HepG2 (cell line): ENCODE data around the gene IL6R. TPM values are rescaled to one million over a fixed set of nuclear protein-coding genes. Genes with fewer than 3 reads are reported as not detected.

Experiments used
- ARID4A ChIP-seq: sonication (generic); formaldehyde crosslinking; IDR thresholded peaks from 2 replicates; pipeline ENCODE4 v1.5.0; 2020; ENCODE audit warnings: mild to moderate bottlenecking, missing genetic modification reagents, borderline replicate concordance
- ATRX ChIP-seq: sonication (generic); formaldehyde crosslinking; IDR thresholded peaks from 2 replicates; pipeline ENCODE4 v1.4.0; 2020; ENCODE audit warnings: missing genetic modification reagents, borderline replicate concordance
- BORCS8-MEF2B ChIP-seq: sonication (generic); formaldehyde crosslinking; IDR thresholded peaks from 2 replicates; pipeline ENCODE4 v1.8.0; 2022; ENCODE audit warnings: mild to moderate bottlenecking, missing genetic modification reagents
- CENPBD1 ChIP-seq: sonication (generic); formaldehyde crosslinking; IDR thresholded peaks from 2 replicates; pipeline ENCODE4 v1.8.0; 2022; ENCODE audit warnings: missing genetic modification reagents, low read depth, mild to moderate bottlenecking, borderline replicate concordance
- ERF ChIP-seq: IDR thresholded peaks from 2 replicates; pipeline ENCODE4 v1.6.1; 2018; ENCODE audit warnings: missing biosample characterization, missing genetic modification reagents
- GATAD2A ChIP-seq: IDR thresholded peaks from 2 replicates; pipeline ENCODE4 v1.6.1; 2016
- MAF1 ChIP-seq: sonication (generic); formaldehyde crosslinking; IDR thresholded peaks from 2 replicates; pipeline ENCODE4 v1.5.0; 2020; ENCODE audit warnings: missing genetic modification reagents, borderline replicate concordance
- MAFK ChIP-seq, 2 experiments: IDR thresholded peaks in 1 of 2; conservative IDR thresholded peaks in 1 of 2; 2 replicates each; pipeline ENCODE4 v1.6.1; 2011; ENCODE audit warnings: improper control_type of control experiment in 2 of 2, low read length in 2 of 2
- ZBTB8A ChIP-seq: sonication (generic); formaldehyde crosslinking; IDR thresholded peaks from 2 replicates; pipeline ENCODE4 v1.4.0; 2020; ENCODE audit warnings: mild to moderate bottlenecking, low read depth, missing genetic modification reagents, borderline replicate concordance
- ZNF318 ChIP-seq: sonication (generic); formaldehyde crosslinking; IDR thresholded peaks from 2 replicates; pipeline ENCODE4 v1.4.0; 2020; ENCODE audit warnings: mild to moderate bottlenecking, missing genetic modification reagents
- ZNF552 ChIP-seq: sonication (generic); formaldehyde crosslinking; IDR thresholded peaks from 2 replicates; pipeline ENCODE4 v1.9.0; 2022; ENCODE audit warnings: missing genetic modification reagents, mild to moderate bottlenecking, borderline replicate concordance
- ZNF580 ChIP-seq: IDR thresholded peaks from 2 replicates; pipeline ENCODE4 v1.6.1; 2016; ENCODE audit warnings: low read depth, borderline replicate concordance
- ZNF780A ChIP-seq: sonication (generic); formaldehyde crosslinking; IDR thresholded peaks from 2 replicates; pipeline ENCODE4 v1.8.0; 2022; ENCODE audit warnings: mild to moderate bottlenecking, missing genetic modification reagents, moderate library complexity
- polyA plus RNA-seq, 8 experiments: library from polyadenylated mRNA; depleted of rRNA in 3 of 8; stranded (reverse) in 7 of 8; unstranded in 1 of 8; fragments of >200 nt; fragmentation: Illumina TruSeq in 4 of 8; extraction: Trizol in 4 of 8; gene quantifications; 2 replicates each; pipeline versions ENCODE4 v1.2.1 to v1.2.3, GENCODE V29; 2011 to 2016; ENCODE audit warnings: low read depth in 4 of 8, missing spikeins in 1 of 8, mixed read lengths in 1 of 8; ENCODE audit not compliant: insufficient read depth in 1 of 8
- total RNA-seq, 5 experiments: library from RNA; depleted of rRNA; stranded (reverse); fragments of >200 nt; fragmentation: Illumina TruSeq; extraction: Trizol; gene quantifications; 2 replicates each; pipeline ENCODE4 v1.2.3, GENCODE V29; 2016; ENCODE audit warnings: low read depth in 1 of 5
- TF ChIP-seq, protein P1 (sequence below): sonication (generic); formaldehyde crosslinking; IDR thresholded peaks from 2 replicates; pipeline ENCODE4 v1.5.0; 2020; ENCODE audit warnings: mild to moderate bottlenecking, low read depth, missing genetic modification reagents, borderline replicate concordance

The IL6R gene
- total and polyA plus RNA-seq, 2 of the 13 experiments (the other 11 are each of a cell fraction or from before 2014, with no cell fraction given) = 5.0 to 24.5 TPM

- TF ChIP-seq CENPBD1 (no peak), ZBTB8A (CRISPR knock-in tag) (no peak), ZNF318 (CRISPR knock-in tag) (no peak), MAF1 (no peak), ERF (peak; percentile 91), ZNF780A (CRISPR knock-in tag) (peak; percentile 67; the same call in 1 of the 2 replicates), GATAD2A (CRISPR knock-in tag) (peak; percentile 97), ATRX (CRISPR knock-in tag) (no peak), BORCS8-MEF2B (CRISPR knock-in tag) (peak; percentile 70), MAFK (conservative IDR thresholded peaks at IDR 0.05 in 1 of 2, IDR thresholded peaks at IDR 0.05 in 1 of 2; ENCODE audit: low read length in 2 of 2) (peak; percentile 85 to 90), ZNF580 (CRISPR knock-in tag) (peak; percentile 62; the same call in 1 of the 2 replicates), ARID4A (peak; percentile 76; the same call in 1 of the 2 replicates), ZNF552 (CRISPR knock-in tag) (no peak)
- TF ChIP-seq, protein P1, sequence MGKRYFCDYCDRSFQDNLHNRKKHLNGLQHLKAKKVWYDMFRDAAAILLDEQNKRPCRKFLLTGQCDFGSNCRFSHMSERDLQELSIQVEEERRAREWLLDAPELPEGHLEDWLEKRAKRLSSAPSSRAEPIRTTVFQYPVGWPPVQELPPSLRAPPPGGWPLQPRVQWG (CRISPR knock-in tag) = no peak
These were observed 13.1 kb downstream of the IL6R start (continued) for GRCh38 chr1:154418062-154418921.
